Activated CD8-positive, alpha-beta T cell treated with anti-CD3 and anti-CD28 coated beads, Interleukin-2, amount 10 ng/mL, durations not matched to agents 7 days and 5 days (primary cell): ENCODE results near the gene FCHSD2. TPM values are rescaled to one million over a fixed set of nuclear protein-coding genes. Genes with fewer than 3 reads are reported as not detected.

Experiments used
- ATAC-seq: fragments of 150-1000 bp; cut with Tn5 transposase; one replicate; pipeline ENCODE4 v1.10.0; 2021; ENCODE audit warnings: moderate library complexity
- CTCF ChIA-PET: fragments of 350-600 bp; sonication (Branson Sonifier 250); formaldehyde crosslinking; loops from one replicate; lab custom pipeline; 2021; ENCODE audit warnings: antibody characterized with exemption; lab: Charles Lee
- POLR2A ChIA-PET: fragments of 350-600 bp; sonication (Branson Sonifier 250); formaldehyde crosslinking; loops from one replicate; lab custom pipeline; 2021; ENCODE audit warnings: antibody characterized with exemption; lab: Charles Lee
- DNase-seq: peaks from one replicate; pipeline ENCODE4 v3.0.0-alpha.2; 2020
- H3K27ac Mint-ChIP-seq: one replicate; pipeline ENCODE4 v1.8.0; 2021; ENCODE audit warnings: mild to moderate bottlenecking, mixed read lengths
- H3K27me3 Mint-ChIP-seq: one replicate; pipeline ENCODE4 v1.8.0; 2021; ENCODE audit warnings: low read depth, mixed read lengths
- H3K36me3 Mint-ChIP-seq: one replicate; pipeline ENCODE4 v1.8.0; 2021; ENCODE audit warnings: low read depth, mixed read lengths
- H3K4me1 Mint-ChIP-seq: one replicate; pipeline ENCODE4 v1.8.0; 2021; ENCODE audit warnings: low read depth, mixed read lengths
- H3K4me3 Mint-ChIP-seq: one replicate; pipeline ENCODE4 v1.8.0; 2021; ENCODE audit warnings: mild to moderate bottlenecking, mixed read lengths
- H3K9me3 Mint-ChIP-seq: one replicate; pipeline ENCODE4 v1.8.0; 2022; ENCODE audit warnings: mixed read lengths; ENCODE audit not compliant: insufficient read depth
- total RNA-seq, 2 experiments: library from RNA; stranded (reverse); gene quantifications; one replicate each; pipeline ENCODE4 v1.2.3, GENCODE V29; 2021

FCHSD2 gene
- total RNA-seq, 2 experiments from 2014 or later = 49.6 to 51.8 TPM

- CTCF ChIA-PET = interaction anchor here (1.0 kb wide), 1 partner anchor 63 kb away, joined by 3 read pairs; no protein-coding TSS in a partner anchor
- POLR2A ChIA-PET = interaction anchor here (0.6 to 0.7 kb wide), 2 partner anchors 11 to 22 kb away, joined by 3 to 5 read pairs; no protein-coding TSS in a partner anchor
- H3K9me3 Mint-ChIP-seq = peaks cover 19% of the 10 kb centered on the region
- H3K27ac Mint-ChIP-seq = no peak overlapping the region
- no peaks in the 10 kb centered on the region for H3K27me3 Mint-ChIP-seq
- no peak overlapping the region for H3K4me3 Mint-ChIP-seq
- no peak for ATAC-seq
- H3K36me3 Mint-ChIP-seq = peaks cover 59% of the 10 kb centered on the region
- no peak for DNase-seq
- H3K4me1 Mint-ChIP-seq = peaks cover 6% of the 10 kb centered on the region
Measured at GRCh38 chr11:73114835-73115220, 27.3 kb downstream of the FCHSD2 start.

- H3K27me3 Mint-ChIP-seq = no peaks in the 10 kb centered on the region
- H3K9me3 Mint-ChIP-seq = peaks cover 25% of the 10 kb centered on the region
- H3K4me3 Mint-ChIP-seq = no peak overlapping the region
- ChIA-PET POLR2A (interaction anchor here (0.6 to 0.7 kb wide), 2 partner anchors 12 to 21 kb away, joined by 3 to 5 read pairs; no protein-coding TSS in a partner anchor), CTCF (interaction anchor here (1.0 kb wide), 1 partner anchor 64 kb away, joined by 3 read pairs; no protein-coding TSS in a partner anchor)
- peak overlapping the region; percentile 7 for H3K27ac Mint-ChIP-seq
- peaks cover 57% of the 10 kb centered on the region for H3K36me3 Mint-ChIP-seq
- ATAC-seq (no peak), DNase-seq (no peak)
- peaks cover 6% of the 10 kb centered on the region for H3K4me1 Mint-ChIP-seq
Measured at GRCh38 chr11:73114110-73114834, 27.8 kb downstream of the FCHSD2 start.

GRCh38 chr11:73113426-73113825, 28.7 kb downstream of the FCHSD2 start:
- Mint-ChIP-seq H3K4me3 (no peak overlapping the region), H3K36me3 (peaks cover 57% of the 10 kb centered on the region), H3K9me3 (peaks cover 28% of the 10 kb centered on the region), H3K27ac (no peak overlapping the region), H3K4me1 (peaks cover 4% of the 10 kb centered on the region), H3K27me3 (no peaks in the 10 kb centered on the region)
- CTCF ChIA-PET = interaction anchor here (1.3 to 1.8 kb wide), 3 partner anchors 12 to 29 kb away, joined by 3 to 5 read pairs (median 4); partner anchors contain the start of gene FCHSD2
- POLR2A ChIA-PET = no interaction called here
- DNase-seq = no peak
- ATAC-seq = no peak

GRCh38 chr11:73107597-73107996, 34.5 kb downstream of the FCHSD2 start:
- no peak overlapping the region for H3K27ac Mint-ChIP-seq
- peaks cover 35% of the 10 kb centered on the region for H3K36me3 Mint-ChIP-seq
- DNase-seq (no peak), ATAC-seq (no peak)
- no peak overlapping the region for H3K4me3 Mint-ChIP-seq
- H3K4me1 Mint-ChIP-seq = peaks cover 2% of the 10 kb centered on the region
- H3K9me3 Mint-ChIP-seq = peaks cover 28% of the 10 kb centered on the region
- ChIA-PET CTCF (interaction anchor here (1.5 kb wide), 1 partner anchor 70 kb away, joined by 4 read pairs; no protein-coding TSS in a partner anchor), POLR2A (no interaction called here)
- H3K27me3 Mint-ChIP-seq = no peaks in the 10 kb centered on the region

- H3K4me1 Mint-ChIP-seq = peaks cover under 1% of the 10 kb centered on the region
- H3K27ac Mint-ChIP-seq = no peak overlapping the region
- DNase-seq (no peak), ATAC-seq (no peak)
- no peak overlapping the region for H3K4me3 Mint-ChIP-seq
- POLR2A ChIA-PET = no interaction called here
- H3K27me3 Mint-ChIP-seq = no peaks in the 10 kb centered on the region
- peaks cover 24% of the 10 kb centered on the region for H3K9me3 Mint-ChIP-seq
- CTCF ChIA-PET = no interaction called here
- H3K36me3 Mint-ChIP-seq = peaks cover 36% of the 10 kb centered on the region
Measured at GRCh38 chr11:73106347-73106746, 35.8 kb downstream of the FCHSD2 start.

GRCh38 chr11:73100578-73100977, 41.5 kb downstream of the FCHSD2 start:
- peaks cover 36% of the 10 kb centered on the region for H3K36me3 Mint-ChIP-seq
- CTCF ChIA-PET = no interaction called here
- H3K27me3 Mint-ChIP-seq = no peaks in the 10 kb centered on the region
- DNase-seq (no peak), ATAC-seq (no peak)
- H3K27ac Mint-ChIP-seq = peak overlapping the region; percentile 8
- POLR2A ChIA-PET = no interaction called here
- no peak overlapping the region for H3K4me3 Mint-ChIP-seq
- H3K9me3 Mint-ChIP-seq = peaks cover 3% of the 10 kb centered on the region
- H3K4me1 Mint-ChIP-seq = peaks cover 10% of the 10 kb centered on the region

GRCh38 chr11:73099512-73100266, 42.4 kb downstream of the FCHSD2 start:
- ATAC-seq = no peak
- DNase-seq = no peak
- Mint-ChIP-seq H3K4me3 (no peak overlapping the region), H3K4me1 (peaks cover 11% of the 10 kb centered on the region), H3K27ac (no peak overlapping the region), H3K27me3 (no peaks in the 10 kb centered on the region), H3K9me3 (peaks cover 3% of the 10 kb centered on the region), H3K36me3 (peaks cover 31% of the 10 kb centered on the region)
- ChIA-PET POLR2A (no interaction called here), CTCF (interaction anchor here (1.0 to 1.1 kb wide), 2 partner anchors 13 to 78 kb away, joined by 3 read pairs; no protein-coding TSS in a partner anchor)

GRCh38 chr11:73095613-73096012, 46.5 kb downstream of the FCHSD2 start:
- ATAC-seq (no peak), DNase-seq (no peak)
- H3K27me3 Mint-ChIP-seq = no peaks in the 10 kb centered on the region
- no peaks in the 10 kb centered on the region for H3K9me3 Mint-ChIP-seq
- POLR2A ChIA-PET = no interaction called here
- CTCF ChIA-PET = interaction anchor here (1.0 kb wide), 1 partner anchor 82 kb away, joined by 3 read pairs; no protein-coding TSS in a partner anchor
- H3K27ac Mint-ChIP-seq = no peak overlapping the region
- H3K4me1 Mint-ChIP-seq = peaks cover 5% of the 10 kb centered on the region
- peaks cover 31% of the 10 kb centered on the region for H3K36me3 Mint-ChIP-seq
- H3K4me3 Mint-ChIP-seq = no peak overlapping the region

GRCh38 chr11:73091521-73092305, 50.4 kb downstream of the FCHSD2 start:
- no peaks in the 10 kb centered on the region for H3K9me3 Mint-ChIP-seq
- H3K4me1 Mint-ChIP-seq = peaks cover 5% of the 10 kb centered on the region
- CTCF ChIA-PET = interaction anchor here (0.6 to 1.2 kb wide), 3 partner anchors 51 to 1587 kb away, joined by 3 read pairs; partner anchors contain the start of gene FCHSD2
- POLR2A ChIA-PET = interaction anchor here (0.6 kb wide), 1 partner anchor 35 kb away, joined by 3 read pairs; no protein-coding TSS in a partner anchor
- no peak for DNase-seq
- H3K4me3 Mint-ChIP-seq = no peak overlapping the region
- no peaks in the 10 kb centered on the region for H3K27me3 Mint-ChIP-seq
- peaks cover 25% of the 10 kb centered on the region for H3K36me3 Mint-ChIP-seq
- ATAC-seq = no peak
- H3K27ac Mint-ChIP-seq = no peak overlapping the region

- ChIA-PET POLR2A (no interaction called here), CTCF (no interaction called here)
- peaks cover 34% of the 10 kb centered on the region for H3K36me3 Mint-ChIP-seq
- DNase-seq (no peak), ATAC-seq (no peak)
- H3K27me3 Mint-ChIP-seq = no peaks in the 10 kb centered on the region
- peaks cover 4% of the 10 kb centered on the region for H3K4me1 Mint-ChIP-seq
- H3K9me3 Mint-ChIP-seq = no peaks in the 10 kb centered on the region
- no peak overlapping the region for H3K4me3 Mint-ChIP-seq
- no peak overlapping the region for H3K27ac Mint-ChIP-seq
Measured at GRCh38 chr11:73087730-73088129, 54.4 kb downstream of the FCHSD2 start.

- no peak overlapping the region for H3K4me3 Mint-ChIP-seq
- no peak for ATAC-seq
- ChIA-PET CTCF (no interaction called here), POLR2A (no interaction called here)
- no peak for DNase-seq
- no peaks in the 10 kb centered on the region for H3K9me3 Mint-ChIP-seq
- H3K27ac Mint-ChIP-seq = no peak overlapping the region
- H3K4me1 Mint-ChIP-seq = peaks cover 4% of the 10 kb centered on the region
- H3K36me3 Mint-ChIP-seq = peaks cover 25% of the 10 kb centered on the region
- H3K27me3 Mint-ChIP-seq = no peaks in the 10 kb centered on the region
Measured at GRCh38 chr11:73085189-73085875, 56.8 kb downstream of the FCHSD2 start.
